Measurements from ENCODE around the gene WFDC1.

GRCh38 chr16:84246679-84247077, 48.0 kb upstream of the WFDC1 start:
- no peak for TF ChIP-seq CTCF (conservative IDR thresholded peaks at IDR 0.05; ENCODE audit: low read length)
- no peak for TF ChIP-seq EZH2phosphoT487 (IDR thresholded peaks at IDR 0.05; ENCODE audit: borderline replicate concordance)
